Testis (tissue), 2 donors: ENCODE results near the gene TNFRSF6B.

ENCODE experiments used
- CTCF ChIP-seq, 3 experiments: fragments of 450-650 bp in 2 of 3; fragments of 200-600 bp in 1 of 3; sonication (generic) in 1 of 3; IDR thresholded peaks; one replicate each; pipeline ENCODE4 v1.5.1; 2016 to 2019; ENCODE audit warnings: antibody characterized with exemption in 3 of 3, mild to moderate bottlenecking in 2 of 3, moderate library complexity in 1 of 3
- POLR2A ChIP-seq: fragments of 450-650 bp; IDR thresholded peaks from one replicate; pipeline ENCODE4 v1.6.1; 2017; ENCODE audit warnings: antibody characterized with exemption, mild to moderate bottlenecking, moderate library complexity

DNA sequence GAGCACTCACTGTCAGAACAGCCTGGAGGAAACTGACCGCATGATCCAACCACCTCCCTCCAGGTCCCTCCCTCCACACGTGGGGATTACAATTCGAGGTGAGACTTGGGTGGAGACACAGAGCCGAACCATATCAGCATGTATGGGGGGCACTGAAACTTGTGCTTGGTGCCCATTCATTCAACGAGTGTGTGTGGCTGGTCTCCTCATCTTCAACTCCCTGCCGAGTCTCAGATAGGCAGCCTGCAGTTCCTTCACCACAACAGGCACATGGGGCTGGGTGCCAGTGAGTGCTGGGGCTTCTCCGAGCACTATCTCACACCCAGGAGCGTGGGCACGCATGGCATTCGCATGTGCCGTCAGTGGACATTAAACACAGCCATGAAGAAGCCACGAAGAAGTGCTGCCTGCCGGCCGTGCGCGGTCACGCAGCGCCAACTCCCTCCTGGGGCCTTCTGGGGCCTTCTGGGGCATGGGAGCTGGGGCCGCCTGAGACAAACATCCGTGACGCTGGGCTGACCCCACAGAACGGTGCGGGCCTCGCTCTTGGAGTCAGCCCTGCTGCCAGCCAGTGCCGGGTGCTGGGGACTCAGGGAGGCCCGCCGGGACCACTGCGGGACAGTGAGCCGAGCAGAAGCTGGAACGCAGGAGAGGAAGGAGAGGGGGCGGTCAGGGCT lies 39.1 kb upstream of the TNFRSF6B start:
- TF ChIP-seq CTCF (IDR thresholded peaks at IDR 0.05), result no peak
- TF ChIP-seq POLR2A, result no peak
